HG02610 (cell line): ENCODE data around the gene FGF16.
"Not testable (repeated sequence)": the region's sequence is repeated elsewhere in the genome, so short reads cannot be mapped to it uniquely, and the experiment has no call there.

Experiments
- ATAC-seq: cut with Tn5 transposase; IDR thresholded peaks from one replicate; pipeline ENCODE4 v1.9.1; 2021; ENCODE audit warnings: mild to moderate bottlenecking, moderate library complexity; ENCODE audit not compliant: unreplicated experiment

Gene FGF16

GRCh38 chrX:77446908-77447652, at the start of gene FGF16:
FGF16 (plus strand) TSS chrX:77447389; CDS start chrX:77447675, 286 bp downstream.
- ATAC-seq, result no peak

- ATAC-seq, result no peak
Measured at GRCh38 chrX:77398330-77398954, 48.7 kb upstream of the FGF16 start.

- ATAC-seq, result no peak
Measured at GRCh38 chrX:77404419-77404818, 42.8 kb upstream of the FGF16 start.

- ATAC-seq, result not testable (repeated sequence)
Measured at GRCh38 chrX:77407821-77408220, 39.4 kb upstream of the FGF16 start.

GRCh38 chrX:77412631-77413030, 34.6 kb upstream of the FGF16 start:
- no peak for ATAC-seq

- no peak for ATAC-seq
Measured at GRCh38 chrX:77415161-77415560, 32.0 kb upstream of the FGF16 start.

- ATAC-seq, result no peak
Measured at GRCh38 chrX:77415882-77416281, 31.3 kb upstream of the FGF16 start.

- no peak for ATAC-seq
Measured at GRCh38 chrX:77422891-77423648, 24.1 kb upstream of the FGF16 start.

GRCh38 chrX:77426811-77427210, 20.4 kb upstream of the FGF16 start:
- ATAC-seq, result no peak

GRCh38 chrX:77427611-77428010, 19.6 kb upstream of the FGF16 start:
- ATAC-seq, result no peak

GRCh38 chrX:77428551-77428950, 18.6 kb upstream of the FGF16 start:
- ATAC-seq, result no peak

- ATAC-seq, result no peak
Measured at GRCh38 chrX:77431227-77431626, 16.0 kb upstream of the FGF16 start.

GRCh38 chrX:77433001-77433400, 14.2 kb upstream of the FGF16 start:
- ATAC-seq, result no peak

- no peak for ATAC-seq
Measured at GRCh38 chrX:77434962-77435361, 12.2 kb upstream of the FGF16 start.

GRCh38 chrX:77436271-77436670, 10.9 kb upstream of the FGF16 start:
- no peak for ATAC-seq

GRCh38 chrX:77436682-77437081, 10.5 kb upstream of the FGF16 start:
- ATAC-seq, result no peak

GRCh38 chrX:77440330-77440729, 6.9 kb upstream of the FGF16 start:
- ATAC-seq, result no peak

GRCh38 chrX:77441033-77441432, 6.2 kb upstream of the FGF16 start:
- ATAC-seq, result no peak

- no peak for ATAC-seq
Measured at GRCh38 chrX:77441479-77441878, 5.7 kb upstream of the FGF16 start.

GRCh38 chrX:77442728-77443127, 4.5 kb upstream of the FGF16 start:
- no peak for ATAC-seq

GRCh38 chrX:77444075-77444474, 3.1 kb upstream of the FGF16 start:
- ATAC-seq, result no peak

- ATAC-seq, result no peak
Measured at GRCh38 chrX:77444545-77444944, 2.6 kb upstream of the FGF16 start.
